Measurements from ENCODE around the gene SELENOO. TPM values are rescaled to one million over a fixed set of nuclear protein-coding genes. Genes with fewer than 3 reads are reported as not detected.

SELENOO gene
- total RNA-seq, 1 donor from 2014 or later, result 12.0 TPM

- no peak for TF ChIP-seq CTCF (IDR thresholded peaks at IDR 0.05; ENCODE audit: insufficient read depth, low read length, poor library complexity, severe bottlenecking)
- no peak for DNase-seq (ENCODE audit: low read depth)
- Histone ChIP-seq H3K36me3 (ENCODE audit: control insufficient read depth, insufficient read depth, low read length) (peaks cover 6% of the 10 kb centered on the region), H3K27me3 (ENCODE audit: control insufficient read depth, insufficient read depth, low read length) (no peaks in the 10 kb centered on the region), H3K4me3 (ENCODE audit: low read depth, low read length) (peak overlapping the region; percentile 71)
These were observed 43.0 kb downstream of the SELENOO start for GRCh38 chr22:50243685-50244419.

DNA sequence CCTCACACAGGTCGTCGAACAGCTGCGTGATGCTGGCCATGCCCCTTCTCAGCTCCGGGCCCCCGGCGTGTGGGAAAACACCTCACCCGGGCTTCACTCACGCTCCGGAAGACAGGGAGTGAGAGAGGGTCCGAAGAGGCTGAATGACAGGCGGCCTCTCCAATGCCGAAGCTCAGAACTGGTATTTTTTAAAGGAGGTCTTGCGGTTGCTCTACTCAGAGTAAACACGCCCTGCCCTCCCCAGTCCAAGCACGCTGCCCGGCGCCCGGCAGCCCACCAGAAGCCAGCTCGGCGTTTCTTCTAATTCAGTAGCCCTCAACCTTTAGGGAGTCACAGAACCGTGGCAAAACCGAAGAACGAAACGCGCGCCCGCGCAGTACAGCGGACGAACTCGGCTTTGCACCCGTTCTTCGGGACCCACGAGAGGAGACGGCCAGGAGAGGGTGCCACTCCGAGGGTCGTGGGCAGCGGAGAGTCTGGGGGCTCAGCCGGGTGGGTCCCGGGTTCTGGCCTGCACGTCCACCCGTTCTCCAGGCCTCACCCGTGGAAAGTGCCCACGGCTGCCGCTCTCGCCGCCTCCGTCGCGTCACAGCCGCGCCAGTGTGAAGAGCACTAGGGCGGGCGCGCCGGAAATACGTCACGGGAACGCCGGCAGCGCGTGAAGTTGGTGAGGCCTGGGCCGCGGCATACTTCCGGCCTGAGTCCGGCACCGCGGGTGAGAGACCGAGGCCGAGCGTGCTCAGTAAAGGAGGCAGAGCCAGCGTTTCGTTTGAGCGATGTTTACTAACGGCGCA lies 43.8 kb downstream of the SELENOO start, which contains the start of gene TUBGCP6:
TUBGCP6 (minus strand) TSS at position 604 of the 794 bp plus-strand sequence; CDS start at position 40, 564 bp downstream.
- peak within 1 kb of the TSS; percentile 71 for H3K4me3 ChIP-seq (ENCODE audit: low read depth, low read length)
- DNase-seq (ENCODE audit: low read depth), result peak; percentile 64
- H3K27me3 ChIP-seq (ENCODE audit: control insufficient read depth, insufficient read depth, low read length), result no peaks in the 10 kb centered on the region
- H3K36me3 ChIP-seq (ENCODE audit: control insufficient read depth, insufficient read depth, low read length), result peaks cover 6% of the 10 kb centered on the region
- TF ChIP-seq CTCF (IDR thresholded peaks at IDR 0.05; ENCODE audit: insufficient read depth, low read length, poor library complexity, severe bottlenecking), result peak; percentile 18

DNA sequence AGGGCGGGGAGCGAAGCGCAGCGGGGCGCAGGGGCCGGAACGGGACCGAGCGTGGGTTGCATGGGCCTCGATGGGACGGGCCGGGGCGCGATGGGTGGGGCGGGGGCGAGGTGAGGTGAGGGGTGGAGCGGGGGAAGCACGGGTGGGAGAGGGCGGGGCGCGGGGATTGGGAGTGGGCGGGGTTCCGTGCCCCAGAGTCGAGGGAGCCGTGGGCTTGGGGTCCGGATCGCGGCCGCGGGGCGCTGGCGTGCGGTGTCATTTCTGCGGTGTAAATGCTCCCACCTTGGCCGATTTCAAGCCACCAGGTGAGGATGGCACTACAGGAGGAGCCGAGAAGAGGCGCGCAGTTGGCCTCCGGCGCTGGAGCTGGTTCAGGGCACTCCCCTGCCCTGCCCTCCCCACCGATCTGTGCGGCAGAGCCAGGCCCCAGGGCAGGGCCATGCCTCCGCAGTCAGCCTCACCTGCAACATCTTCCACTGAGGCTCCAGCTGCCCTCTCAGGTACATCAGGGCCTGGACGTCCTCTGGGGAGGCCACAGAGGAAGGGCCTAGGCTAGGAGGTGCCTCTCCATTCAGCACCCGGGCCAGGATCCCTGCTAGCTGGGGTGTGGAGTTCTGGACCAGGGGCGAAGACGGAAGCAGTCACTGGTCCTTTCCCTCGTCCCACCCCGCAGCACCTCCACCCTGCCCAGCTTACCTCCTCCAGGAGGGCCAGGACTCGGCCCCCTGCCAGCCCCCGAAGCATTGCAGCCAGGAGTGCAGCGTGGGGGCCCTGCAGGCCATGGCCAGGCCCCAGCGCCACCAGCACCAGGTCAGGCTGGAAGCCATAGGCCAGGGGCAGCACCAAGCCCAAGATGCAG lies 44.6 kb downstream of the SELENOO start:
- H3K4me3 ChIP-seq (ENCODE audit: low read depth, low read length), result peak overlapping the region; percentile 71
- peaks cover 4% of the 10 kb centered on the region for H3K36me3 ChIP-seq (ENCODE audit: control insufficient read depth, insufficient read depth, low read length)
- TF ChIP-seq CTCF (IDR thresholded peaks at IDR 0.05; ENCODE audit: insufficient read depth, low read length, poor library complexity, severe bottlenecking), result no peak
- DNase-seq (ENCODE audit: low read depth), result no peak
- no peaks in the 10 kb centered on the region for H3K27me3 ChIP-seq (ENCODE audit: control insufficient read depth, insufficient read depth, low read length)

DNA sequence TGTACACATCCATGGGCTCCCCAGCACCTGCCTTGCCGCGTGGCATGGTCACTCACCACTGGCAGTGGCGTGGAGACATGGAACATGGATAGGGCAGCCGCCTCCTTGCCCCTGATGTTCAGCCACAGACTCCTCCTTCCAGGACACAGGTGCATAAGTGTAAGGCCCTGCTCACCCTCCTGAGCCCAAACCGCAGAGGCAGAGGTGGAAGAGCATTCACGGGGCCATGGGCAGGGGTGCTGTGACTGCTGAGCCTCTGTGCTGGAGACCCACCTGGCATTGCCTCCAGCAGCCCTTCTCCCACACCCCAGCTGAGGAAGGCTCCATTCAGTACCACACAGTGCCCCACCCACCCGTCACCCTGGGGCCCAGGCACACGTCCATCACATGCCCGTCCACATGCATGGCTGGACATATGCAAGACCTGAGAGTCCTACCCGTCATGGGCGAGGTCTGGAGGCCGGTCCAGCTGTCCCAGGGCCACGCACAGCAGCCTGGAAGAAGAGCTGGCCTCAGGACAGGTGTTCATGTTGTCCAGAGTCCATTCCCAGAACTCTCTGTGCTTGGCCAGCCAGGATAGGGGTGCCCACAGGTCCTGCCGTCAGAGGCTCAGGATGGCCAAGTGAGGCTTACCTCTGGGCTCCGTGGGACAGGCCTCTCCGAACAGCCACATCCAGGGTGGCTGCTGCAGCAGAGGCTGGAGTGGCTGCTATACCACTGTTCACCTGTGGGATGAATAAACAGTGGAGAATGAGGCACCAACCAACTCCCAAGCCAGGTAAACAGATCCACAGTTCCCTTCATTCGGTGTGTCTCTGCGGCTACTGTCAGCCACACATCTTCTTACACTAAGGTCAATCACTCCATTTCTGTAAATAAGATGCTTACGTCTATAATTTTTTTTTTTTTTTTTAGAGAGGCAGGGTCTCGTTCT lies 45.7 kb downstream of the SELENOO start:
- no peak overlapping the region for H3K4me3 ChIP-seq (ENCODE audit: low read depth, low read length)
- H3K27me3 ChIP-seq (ENCODE audit: control insufficient read depth, insufficient read depth, low read length), result no peaks in the 10 kb centered on the region
- TF ChIP-seq CTCF (IDR thresholded peaks at IDR 0.05; ENCODE audit: insufficient read depth, low read length, poor library complexity, severe bottlenecking), result no peak
- peaks cover 4% of the 10 kb centered on the region for H3K36me3 ChIP-seq (ENCODE audit: control insufficient read depth, insufficient read depth, low read length)
- no peak for DNase-seq (ENCODE audit: low read depth)

- TF ChIP-seq CTCF (IDR thresholded peaks at IDR 0.05; ENCODE audit: insufficient read depth, low read length, poor library complexity, severe bottlenecking), result no peak
- DNase-seq (ENCODE audit: low read depth), result no peak
- peaks cover 4% of the 10 kb centered on the region for H3K36me3 ChIP-seq (ENCODE audit: control insufficient read depth, insufficient read depth, low read length)
- no peak overlapping the region for H3K4me3 ChIP-seq (ENCODE audit: low read depth, low read length)
- H3K27me3 ChIP-seq (ENCODE audit: control insufficient read depth, insufficient read depth, low read length), result no peaks in the 10 kb centered on the region
These were observed 46.9 kb downstream of the SELENOO start for GRCh38 chr22:50247748-50248147.
